Measurements from ENCODE around the gene SLC37A1.

- TF ChIP-seq POLR2AphosphoS5 (IDR thresholded peaks at IDR 0.05) (no peak), POLR2A (IDR thresholded peaks at IDR 0.05) (no peak)
These were observed 38.6 kb upstream of the SLC37A1 start for GRCh38 chr21:42475036-42475435.
